Activated CD4-positive, alpha-beta T cell treated with anti-CD3 and anti-CD28 coated beads for 48 hours (primary cell): ENCODE measurements around the gene DDX54.
"Not testable (repeated sequence)": the region's sequence is repeated elsewhere in the genome, so short reads cannot be mapped to it uniquely, and the experiment has no call there.

ENCODE experiments used
- DNase-seq: peaks from one replicate; pipeline ENCODE4 v3.0.0-alpha.2; 2020

Gene DDX54

DNA sequence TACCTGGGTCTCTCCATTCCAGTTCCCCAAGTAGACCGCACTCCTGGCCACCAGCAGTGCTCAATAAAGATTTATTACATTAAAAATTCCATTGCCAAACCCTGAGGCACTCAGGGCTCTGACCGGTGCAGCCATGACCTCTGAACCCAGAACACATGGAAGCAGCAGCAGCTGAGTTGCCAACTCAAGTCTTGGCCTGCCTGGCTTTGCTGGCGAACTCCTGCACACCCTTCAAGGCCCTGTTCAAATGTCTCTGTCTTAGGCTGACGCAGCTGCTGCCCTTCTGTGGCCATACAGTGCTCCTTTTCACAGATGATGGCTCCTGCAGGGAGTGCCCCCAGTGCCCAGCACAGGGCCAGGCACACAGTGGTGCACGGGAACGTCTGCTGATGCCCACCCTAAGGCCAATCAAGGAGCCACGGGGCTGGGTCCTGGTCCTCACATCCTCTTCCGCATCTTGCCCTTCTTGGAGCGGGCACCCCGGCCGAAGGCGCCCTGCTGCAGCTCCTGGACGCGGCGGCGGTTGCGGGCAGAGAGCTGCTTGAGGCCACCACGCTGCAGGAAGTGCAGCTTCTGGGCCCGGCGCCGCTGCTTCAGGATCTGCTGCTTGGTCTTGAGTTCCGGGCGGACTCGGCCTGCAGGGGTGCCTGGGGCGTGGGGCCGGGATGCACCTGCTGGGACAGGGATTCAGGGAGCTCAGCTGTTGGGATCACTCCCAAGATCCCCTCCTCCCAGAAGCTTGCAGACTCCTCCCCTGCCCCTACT is 26.7 kb downstream of the DDX54 start:
- no peak for DNase-seq

DNA sequence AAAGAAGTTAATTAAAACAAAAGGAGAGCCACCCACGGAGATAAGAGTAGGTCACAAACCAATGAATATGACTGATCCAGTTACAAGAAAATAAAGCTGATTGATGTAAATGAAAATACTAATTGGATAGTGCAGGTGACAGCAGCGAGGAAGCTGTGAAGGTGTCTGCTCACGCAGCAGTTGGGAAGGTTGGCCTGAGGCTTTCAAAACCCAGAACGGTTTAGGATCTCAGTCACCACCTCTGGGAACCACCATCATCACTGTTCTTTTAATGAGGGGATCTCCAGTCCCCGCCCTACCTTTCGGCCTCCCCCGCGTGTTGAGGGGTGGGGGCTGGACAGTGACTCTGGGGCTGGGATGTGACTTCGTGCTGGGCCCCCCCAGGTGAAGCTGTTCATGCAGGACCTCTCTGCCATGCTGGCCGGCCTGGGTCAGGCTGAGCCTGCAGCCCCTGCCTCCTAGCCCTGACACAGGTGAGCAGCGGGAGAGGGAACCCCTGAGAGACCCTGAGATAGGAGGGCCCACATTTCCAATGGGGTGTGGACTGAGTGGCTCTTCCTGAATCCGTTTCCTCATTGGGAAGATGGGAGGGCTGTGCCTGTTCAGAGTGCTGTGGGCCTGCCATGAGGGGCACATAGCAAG is 27.9 kb downstream of the DDX54 start:
- no peak for DNase-seq

DNA sequence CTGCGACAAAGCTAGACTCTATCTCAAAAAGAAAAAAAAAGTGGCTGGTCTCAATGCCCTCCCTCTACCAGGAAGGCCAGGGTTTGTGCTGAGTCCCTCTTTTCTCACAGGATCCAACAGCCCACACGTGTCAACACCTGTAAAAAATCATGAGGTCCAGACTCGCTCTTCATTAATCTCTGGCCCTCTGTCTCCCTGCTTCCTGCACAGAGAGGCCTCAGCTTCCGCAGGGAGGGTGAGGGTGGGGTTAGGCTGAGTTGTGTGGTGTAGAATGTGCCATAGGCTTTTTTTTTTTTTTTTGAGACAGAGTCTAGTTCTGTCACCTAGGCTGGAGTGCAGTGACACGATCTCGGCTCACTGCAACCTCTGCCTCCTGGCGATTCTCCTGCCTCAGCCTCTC is 29.6 kb downstream of the DDX54 start:
- DNase-seq, result no peak

DNA sequence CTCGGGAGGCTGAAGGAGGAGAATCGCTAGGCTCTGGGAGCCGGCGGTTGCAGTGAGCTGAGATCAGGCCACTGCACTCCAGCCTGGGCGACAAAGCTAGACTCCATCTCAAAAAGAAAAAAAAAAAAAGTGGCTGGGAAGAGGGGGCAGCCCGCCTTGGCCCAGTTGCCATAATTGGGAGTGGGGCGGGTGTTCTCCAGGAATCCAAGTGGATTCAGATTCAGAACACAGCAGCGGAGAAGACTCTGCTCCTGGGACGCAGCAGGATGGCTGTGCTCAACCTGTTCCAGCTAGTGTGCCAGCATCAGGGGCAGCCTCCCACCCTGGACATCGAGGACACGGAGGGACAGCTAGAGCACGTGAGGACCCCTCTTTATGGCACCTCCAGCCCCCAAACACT is 30.2 kb downstream of the DDX54 start:
- DNase-seq, result no peak

DNA sequence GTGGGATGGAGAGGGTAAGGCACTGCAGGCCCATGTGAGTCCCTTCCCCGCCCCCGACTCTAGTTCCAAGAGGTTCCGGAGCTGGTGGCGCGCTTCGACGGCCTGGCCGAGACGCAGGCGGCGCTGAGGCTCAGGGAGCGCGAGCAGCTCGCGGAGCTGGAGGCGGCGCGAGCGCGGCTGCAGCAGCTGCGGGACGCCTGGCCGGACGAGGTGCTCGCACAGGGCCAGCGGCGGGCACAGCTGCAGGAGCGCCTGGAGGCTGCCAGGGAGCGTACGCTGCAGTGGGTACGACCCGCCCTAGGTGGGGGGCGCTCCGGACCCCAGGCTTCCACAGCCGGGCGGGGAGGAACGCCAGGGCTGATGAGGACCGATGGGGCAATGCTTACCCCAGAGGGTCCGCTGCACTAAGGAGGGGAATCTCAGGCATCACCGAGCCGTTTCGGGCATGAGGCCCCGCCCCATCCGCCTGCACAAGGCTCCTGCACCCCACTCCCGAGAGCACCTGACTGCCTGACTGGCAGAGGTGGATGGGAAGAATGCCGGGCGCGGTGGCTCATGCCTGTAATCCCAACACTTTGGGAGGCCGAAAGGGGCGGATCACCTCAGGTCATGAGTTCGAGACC is 30.8 kb downstream of the DDX54 start:
- DNase-seq, result peak; percentile 46

DNA sequence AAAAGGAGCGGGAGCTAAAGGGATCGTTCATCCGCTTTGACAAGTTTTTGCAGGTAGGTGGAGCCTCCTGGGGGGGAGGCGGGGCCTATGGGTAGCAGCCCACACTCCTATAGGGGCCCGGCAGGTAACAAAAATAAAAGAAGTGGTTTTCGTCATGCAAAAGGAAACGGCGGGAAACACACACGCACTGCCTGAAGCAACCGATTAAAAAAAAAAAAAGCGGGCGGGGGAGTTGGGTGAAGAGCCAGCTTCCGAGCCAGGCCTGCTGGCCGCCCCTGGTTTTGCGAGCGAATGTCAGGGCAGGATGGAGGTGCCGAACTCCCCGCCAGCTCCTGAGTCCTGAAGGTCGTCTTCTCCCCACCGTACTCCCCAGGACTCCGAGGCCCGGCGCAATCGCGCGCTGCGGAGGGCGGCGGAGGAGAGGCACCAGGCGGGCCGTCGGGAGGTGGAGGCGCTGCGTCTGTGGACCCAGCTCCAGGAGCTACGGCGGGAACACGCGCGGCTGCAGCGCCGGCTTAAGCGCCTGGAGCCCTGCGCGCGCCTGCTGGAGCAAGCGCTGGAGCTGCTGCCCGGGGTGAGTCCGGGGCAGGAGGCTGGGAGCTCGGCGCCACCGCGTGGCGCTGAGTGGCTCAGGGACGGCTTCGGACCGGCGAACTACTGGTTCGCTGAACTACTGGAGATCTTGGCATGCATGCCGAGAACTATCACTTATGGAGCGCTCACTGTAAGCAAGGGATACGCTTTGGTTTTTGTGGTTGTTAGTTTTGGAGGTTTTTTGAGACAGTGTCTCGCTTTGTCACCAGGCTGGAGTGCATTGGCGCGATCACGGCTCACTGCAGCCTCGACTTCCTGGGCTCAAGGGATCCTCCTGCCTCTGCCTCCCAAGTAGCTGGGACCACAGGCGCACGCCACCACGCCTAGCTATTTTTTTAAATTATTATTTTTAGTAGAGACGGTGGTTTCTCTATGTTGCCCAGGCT is 32.2 kb downstream of the DDX54 start:
- DNase-seq, result peak; percentile 73

DNA sequence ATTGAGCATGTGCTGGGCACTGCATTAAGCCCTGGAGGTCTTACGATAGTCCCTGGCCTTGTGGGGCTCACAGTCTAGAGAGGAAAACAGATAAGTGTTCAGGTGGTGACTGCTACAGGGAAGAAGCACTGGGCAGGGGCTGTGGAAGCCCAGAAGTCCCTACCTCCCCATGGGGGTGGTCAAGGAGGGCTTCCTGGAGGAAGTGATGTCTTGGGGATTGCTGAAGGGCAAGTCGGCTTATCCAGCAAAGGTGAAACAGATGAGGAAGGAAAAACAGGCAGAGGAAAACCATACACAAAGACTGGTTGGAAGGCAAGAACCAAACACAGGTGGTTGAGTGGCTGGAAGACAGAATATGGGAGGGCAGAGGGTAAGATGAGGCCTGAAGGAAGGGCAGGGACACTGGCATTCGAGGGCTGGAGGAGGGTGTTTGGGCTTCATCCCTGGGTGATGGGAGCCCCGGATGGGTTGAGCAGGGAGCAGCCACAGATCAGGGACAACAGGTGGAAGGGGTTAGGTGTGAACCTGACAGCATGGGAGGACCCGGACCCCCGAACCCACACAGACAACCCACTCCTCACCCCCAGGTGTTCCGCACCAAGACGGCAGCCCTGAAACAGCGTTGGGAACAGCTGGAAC is 33.0 kb downstream of the DDX54 start:
- DNase-seq, result no peak

DNA sequence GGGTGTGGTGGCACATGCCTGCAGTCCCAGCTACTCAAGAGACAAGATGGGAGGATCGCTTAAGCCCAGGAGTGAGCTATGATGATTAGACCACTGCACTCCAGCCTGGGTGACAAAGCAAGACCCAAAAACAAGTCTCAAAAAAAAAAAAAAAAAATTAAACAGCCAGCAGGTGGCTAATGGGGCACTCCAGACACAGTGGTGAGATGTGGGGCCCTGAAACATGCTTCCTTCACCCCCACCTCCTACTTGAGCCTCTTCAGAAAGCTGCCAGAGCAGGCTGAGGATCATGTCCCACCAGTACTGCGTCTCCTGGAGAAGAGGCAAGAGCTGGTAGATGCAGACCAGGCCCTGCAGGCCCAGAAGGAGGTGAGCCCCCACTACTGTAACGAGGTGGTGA is 33.6 kb downstream of the DDX54 start:
- DNase-seq, result no peak

DNA sequence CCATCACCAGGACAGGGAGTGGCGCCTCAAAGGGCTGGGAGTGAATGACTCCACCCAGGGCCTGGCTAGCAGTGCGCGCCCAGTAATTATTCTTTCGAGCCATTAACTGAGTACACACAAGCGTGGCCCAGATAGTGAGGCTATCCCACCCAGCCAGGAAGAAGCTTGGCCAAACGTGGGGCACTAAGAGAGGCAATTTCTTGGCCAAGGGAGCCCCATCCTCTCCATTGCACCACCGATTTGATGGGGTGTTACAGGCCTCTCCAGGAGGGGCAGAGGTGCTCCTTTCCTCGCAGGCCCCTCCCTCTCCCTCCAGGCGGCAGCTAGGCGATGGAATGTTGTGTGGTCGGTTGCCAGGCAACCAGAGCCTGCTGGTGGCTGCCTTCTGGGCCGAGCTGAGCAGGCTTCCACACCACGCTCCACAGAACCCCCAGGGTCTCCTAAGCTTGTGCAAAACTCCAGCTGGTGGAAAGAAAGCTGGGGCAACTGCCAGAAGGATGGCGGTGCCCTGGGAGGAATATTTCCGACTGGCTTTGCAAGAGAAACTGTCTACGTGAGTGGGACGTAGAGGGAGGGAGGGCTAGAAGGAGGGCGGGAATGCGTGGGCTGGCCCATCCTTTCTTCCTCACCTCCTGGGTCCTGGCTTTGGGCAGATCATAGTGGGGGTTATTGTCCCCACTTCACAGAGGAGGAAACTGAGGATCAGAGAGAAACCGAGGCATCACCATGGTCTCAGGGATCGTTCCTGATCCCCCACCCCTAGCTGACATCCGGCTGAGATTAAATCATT is 35.7 kb downstream of the DDX54 start, which contains the start of gene CFAP73:
Gene CFAP73, plus strand, starts transcription at position 364 of the 790 bp plus-strand sequence. Its CDS starts 134 bp downstream, at position 498.
- DNase-seq, result peak; percentile 31

DNA sequence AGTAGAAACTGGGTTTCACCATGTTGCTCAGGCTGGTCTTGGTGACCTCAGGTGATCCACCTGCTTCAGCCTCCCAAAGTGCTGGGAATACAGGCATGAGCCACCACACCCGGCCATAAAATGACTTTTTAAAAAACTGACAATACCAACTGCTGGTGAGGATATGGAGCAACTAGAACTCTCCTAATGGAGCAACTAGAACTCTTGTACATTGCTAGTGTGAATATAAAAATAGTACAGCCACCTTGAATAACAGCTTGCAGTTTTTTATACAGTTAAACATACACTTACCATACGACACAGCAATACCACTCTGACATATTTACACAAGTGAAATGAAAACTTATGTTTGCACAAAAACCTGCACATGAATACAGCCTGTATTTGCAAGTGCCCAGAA is 38.3 kb downstream of the DDX54 start:
- DNase-seq, result no peak

DNA sequence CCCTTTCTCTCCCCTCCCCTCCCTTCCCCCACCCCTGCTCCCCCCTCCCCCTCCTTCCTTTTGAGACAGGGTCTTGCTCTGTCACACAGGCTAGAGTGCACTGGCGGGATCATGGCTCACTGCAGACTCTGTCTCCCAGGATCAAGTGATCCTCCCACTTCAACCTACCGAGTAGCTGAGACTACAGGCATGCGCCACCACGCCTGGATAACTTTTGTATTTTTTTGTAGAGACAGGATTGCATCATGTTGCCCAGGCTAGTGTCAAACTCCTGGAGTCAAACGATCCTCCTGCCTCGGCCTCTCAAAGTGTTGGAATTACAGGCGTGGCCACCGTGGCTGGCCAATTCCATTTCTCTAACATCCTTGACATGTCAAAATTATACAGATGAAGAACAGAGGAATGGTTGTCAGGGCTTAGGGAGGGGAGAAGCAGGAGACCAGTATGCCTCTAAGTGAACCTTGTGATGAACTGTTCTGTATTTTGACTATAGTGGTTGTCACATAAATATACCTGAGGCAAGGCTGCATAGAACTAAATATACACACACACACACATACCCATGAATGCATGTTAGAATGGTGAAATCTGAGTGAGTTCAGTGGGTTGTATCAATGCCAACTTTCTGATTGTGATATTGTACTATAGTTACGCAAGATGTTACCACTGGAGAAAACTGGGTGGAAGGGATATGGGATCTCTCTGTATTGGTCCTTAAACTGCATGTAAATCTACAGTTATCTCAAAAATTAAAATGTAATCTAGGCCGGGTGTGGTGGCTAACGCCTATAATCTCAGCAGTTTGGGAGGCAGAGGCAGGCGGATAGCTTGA is 39.3 kb downstream of the DDX54 start:
- no peak for DNase-seq

DNA sequence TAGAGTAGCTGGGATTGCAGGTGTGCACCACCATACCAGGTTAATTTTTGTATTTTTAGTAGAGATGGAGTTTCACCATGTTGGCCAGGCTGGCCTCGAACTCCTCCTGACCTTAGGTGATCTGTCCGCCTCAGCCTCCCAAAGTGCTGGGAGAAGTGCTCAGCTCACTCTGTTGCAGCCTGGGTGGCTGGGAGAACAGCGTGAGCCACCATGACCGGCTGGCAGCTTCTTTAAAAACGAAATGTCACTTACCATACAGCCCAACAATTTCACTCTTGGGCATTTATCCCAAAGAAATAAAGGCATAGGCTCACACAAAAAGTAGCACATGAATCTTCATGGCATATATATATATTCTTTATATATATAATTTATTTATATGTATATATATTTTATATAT is 40.5 kb downstream of the DDX54 start:
- no peak for DNase-seq

DNA sequence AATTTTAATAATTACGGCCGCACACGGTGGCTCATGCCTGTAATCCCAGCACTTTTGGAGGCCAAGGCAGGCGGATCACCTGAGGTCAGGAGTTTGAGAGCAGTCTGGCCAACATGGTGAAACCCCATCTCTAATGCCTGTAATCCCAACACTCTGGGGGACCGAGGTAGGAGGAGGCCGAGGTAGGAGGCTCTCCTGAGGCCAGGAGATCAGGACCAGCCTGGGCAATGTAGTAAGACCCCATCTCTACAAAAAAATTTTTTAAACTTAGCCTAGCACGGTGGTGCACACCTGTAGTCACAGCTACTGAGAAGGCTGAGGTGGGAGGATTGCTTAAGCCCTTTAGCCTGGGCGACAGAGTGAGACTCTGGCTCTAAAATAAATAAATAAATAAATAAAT is 41.3 kb downstream of the DDX54 start:
- no peak for DNase-seq

DNA sequence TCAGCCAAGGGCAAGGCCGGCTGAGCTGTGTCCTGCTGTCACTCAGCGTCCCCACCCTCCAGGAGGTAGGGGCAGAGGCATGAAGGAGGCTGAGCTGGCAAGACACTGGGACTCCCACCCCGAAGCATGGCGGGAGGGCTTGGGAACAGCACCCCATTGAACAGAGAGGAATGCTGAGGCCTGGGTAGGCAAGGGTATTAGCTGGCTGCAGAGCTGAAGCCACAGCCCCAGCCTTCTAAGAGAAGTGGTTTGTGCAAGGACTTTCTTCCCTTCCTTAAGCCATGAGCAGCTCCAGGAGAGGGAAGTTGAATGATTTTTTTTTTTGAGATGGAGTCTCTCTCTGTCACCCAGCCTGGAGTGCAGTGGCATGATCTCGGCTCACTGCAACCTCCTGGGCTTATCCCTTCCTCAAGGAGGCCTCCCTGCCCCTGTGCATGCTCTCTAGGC is 42.4 kb downstream of the DDX54 start:
- DNase-seq, result no peak

DNA sequence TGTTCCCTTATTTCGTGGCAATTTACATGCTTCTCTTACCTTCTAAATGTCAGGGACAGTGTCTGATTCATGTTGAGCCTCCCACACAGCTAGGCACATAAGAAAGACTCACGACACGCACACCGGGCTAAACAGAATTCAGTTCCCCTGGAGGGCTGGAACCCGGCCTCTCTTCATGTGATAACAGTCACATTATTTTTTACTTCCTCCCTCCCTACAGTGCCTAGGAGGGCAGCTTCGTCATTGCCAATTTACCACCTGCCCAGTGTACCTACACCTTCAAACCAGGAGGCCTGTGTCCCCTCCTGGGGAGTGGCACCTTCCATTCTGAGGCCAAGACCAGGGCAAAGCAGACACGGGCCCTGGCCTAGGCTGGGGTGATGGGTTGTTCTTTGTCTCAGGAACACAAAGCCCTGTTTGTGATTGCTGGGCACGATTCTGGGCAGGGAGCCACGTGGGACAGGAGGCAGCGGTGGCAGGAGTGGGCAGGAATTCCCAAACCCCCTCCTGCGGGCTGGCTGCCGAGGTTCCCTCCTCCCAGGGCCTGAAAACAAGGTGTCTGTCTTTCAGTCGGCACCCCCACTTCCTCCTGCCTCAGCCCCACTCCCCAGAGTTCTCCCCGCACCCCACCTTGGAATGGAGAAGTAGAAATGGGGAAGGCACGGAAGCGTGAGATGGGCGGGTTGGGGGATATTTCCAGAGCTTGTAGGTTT is 42.9 kb downstream of the DDX54 start:
- peak; percentile 54 for DNase-seq

DNA sequence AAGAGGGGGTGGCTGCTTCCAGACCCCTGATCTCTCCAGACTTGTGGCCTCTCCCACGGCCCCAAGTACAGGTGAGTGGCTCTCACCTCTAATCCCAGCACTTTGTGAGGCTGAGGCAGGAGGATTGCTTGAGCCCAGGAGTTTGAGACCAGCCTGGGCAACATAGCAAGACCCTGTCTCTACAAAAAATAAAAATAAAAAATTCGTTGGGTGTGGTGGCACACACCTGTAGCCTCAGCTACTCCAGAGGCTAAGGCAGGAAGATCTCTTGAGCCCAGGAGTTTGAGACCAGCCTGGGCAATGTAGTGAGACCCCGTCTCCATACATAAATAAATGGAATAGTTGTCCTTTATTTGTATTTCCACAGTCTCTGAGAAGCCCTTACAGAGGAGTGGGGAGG is 43.6 kb downstream of the DDX54 start:
- not testable (repeated sequence) for DNase-seq

DNA sequence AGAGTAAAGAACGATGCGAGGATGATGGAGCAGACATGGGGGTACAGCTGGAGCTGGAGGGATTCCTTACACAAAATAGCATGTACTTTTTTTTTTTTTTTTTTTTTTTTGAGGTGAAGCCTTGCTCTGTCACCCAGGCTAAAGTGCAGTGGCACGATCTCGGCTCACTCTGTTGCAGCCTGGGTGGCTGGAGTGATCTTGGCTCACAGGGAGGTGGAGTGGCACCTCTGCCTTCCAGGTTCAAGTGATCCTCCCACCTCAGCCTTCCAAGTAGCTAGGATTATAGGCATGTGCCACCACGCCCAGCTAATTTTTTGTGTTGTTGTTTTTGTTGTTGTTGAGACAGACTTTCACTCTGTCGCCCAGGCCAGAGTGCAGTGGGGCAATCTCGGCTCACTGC is 44.6 kb downstream of the DDX54 start:
- no peak for DNase-seq

DNA sequence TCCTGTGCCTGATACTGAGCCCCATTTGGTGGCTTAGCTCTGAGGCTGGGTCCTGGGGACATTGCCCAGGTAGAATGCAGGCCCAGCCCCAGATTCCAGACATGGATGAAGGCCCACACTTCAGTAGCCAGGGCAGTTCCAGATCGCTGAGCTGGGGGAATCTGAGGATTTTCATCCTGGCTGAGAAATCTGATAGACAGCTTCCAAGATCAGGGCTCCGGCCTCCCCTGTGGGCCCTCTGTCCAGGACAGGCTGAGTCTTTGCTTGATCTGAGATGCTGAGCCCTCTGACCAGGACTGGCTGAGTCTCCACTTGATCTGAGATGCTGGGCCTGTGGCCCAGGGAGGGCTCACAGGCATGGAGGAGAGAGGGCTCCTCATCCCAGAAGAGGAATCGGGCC is 46.5 kb downstream of the DDX54 start:
- DNase-seq, result no peak

DNA sequence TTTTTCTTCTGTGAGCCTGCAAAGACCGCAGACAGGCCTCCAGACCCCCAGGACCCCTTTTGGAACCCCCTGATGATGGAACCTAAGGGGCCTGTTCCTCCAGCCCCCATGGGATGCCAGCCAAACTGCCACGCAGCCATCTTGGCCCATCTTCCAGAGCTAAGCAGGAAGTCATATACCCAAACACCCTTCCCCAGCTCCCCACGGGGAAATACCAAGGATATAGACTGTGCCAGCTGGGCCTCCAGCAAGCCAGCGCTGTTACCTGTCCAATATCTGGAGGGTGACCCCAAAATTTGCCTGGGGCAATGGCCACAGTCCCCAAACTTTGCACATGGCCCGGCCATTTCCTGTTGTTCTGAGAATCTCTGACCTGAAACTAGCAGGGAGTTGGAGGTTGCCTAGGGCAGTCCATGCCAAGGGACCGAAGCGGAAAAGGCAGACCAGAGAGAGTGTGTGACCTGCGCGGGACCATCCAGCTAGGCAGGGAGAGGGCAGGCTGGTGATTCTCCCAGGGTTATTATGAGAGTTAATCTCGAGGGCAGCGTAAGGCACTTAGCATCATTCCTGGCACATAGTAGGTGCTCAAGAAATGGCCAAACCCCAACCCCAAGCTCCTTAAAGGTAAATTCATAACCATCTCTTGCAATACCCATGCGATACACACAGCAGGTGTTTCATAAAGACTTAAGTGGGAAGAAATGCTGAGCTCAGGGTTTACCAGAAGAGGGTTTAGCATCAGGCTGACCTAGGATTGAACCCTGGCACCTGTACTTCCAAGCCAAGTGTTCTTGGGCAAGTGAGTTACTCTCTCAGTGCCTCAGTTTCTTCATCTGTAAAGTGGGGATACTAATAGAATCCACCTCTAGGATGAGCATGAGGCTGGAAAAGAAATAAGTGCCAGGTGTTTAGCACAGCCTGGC is 47.2 kb downstream of the DDX54 start:
- no peak for DNase-seq
